T1000 (cell line): ENCODE results near the gene PPP2R5D.

Experiments
- DNase-seq: peaks from one replicate; lab custom pipeline; 2025; ENCODE audit warnings: mixed read lengths; lab: John Stamatoyannopoulos, UW

Gene PPP2R5D

GRCh38 chr6:43059168-43060033, 75.0 kb downstream of the PPP2R5D start, which contains the start of the genes KLC4 and MRPL2:
KLC4 (plus strand) TSS chr6:43059631; CDS start chr6:43061336, 1,705 bp downstream.
MRPL2 (minus strand) TSS chr6:43059434; CDS start chr6:43059381, 53 bp downstream.
- peak; percentile 96 for DNase-seq

GRCh38 chr6:43060034-43060754, 75.8 kb downstream of the PPP2R5D start:
- no peak for DNase-seq

GRCh38 chr6:43060755-43061633, 76.6 kb downstream of the PPP2R5D start:
- no peak for DNase-seq

- no peak for DNase-seq
These were observed 77.5 kb downstream of the PPP2R5D start for GRCh38 chr6:43061861-43062260.
